ENCODE results near the gene CHAT.

The CHAT gene

DNA sequence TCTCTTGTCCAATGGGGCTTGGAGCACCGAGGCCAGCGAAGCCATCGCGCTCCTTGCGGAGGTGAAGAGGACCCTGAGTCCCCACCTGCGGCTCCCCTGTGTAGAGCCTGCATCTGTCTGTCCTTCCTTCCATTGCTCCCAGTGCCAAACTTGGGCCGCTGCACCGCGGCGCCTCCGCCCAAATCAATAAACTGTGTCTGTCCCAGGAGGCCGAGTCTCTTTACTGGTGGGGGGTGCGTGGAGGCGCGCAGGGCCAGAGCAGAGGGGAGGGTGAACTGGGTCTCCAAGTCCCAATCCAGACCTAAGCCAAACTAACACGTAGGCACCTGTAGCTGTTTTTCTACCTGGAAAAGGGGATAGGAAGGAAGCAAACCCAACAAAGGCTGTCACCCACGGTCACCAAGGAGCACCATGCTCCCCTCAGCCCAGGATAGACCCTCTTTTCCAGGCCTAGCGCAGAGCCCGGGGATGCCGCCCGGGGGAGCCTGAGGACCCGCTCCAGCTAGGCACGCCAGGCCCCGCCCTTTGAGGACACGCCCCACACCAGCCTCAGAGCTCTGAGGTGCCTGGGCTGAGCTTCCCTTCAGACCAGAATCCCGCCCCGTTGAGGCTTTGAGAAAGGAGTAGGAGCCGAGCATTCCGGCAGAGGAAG lies 1.2 kb upstream of the CHAT start:
- DNase-seq: no peak

DNA sequence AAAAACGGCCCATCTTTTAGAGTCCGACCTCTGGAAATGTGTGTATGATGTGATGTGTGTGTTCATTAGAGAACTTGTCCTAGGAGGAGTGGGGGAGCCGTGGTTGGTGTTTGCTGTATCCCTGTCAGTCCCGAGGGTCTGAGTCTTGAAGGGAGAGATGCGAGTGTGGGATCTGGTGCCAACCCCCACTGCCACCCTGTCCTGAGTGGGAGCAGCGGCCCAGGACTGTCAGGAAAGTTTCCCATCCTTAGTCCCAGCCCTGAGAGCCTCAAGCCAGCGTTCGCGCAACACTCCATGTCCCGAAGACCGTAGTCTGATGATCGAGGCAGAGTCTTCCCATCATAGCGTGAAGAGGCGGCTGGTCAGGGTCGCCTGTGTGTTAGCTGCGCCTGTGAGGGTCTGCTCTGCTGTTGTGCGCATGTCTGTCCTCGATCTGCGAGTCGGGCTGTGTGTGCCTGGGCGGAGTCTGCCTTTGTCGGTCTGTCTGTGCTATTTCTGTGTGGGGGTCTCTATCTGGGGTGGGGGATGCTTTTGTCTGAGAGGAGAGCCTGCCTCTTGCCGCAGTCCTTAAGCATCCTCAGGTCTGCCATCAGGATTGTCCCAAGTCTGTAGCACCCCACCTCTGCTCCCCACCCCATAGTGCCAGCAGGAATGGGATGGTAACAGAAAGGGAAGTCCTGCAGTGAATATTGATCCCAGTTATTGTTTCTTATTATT lies 514 bp upstream of the CHAT start:
- no peak for DNase-seq

DNA sequence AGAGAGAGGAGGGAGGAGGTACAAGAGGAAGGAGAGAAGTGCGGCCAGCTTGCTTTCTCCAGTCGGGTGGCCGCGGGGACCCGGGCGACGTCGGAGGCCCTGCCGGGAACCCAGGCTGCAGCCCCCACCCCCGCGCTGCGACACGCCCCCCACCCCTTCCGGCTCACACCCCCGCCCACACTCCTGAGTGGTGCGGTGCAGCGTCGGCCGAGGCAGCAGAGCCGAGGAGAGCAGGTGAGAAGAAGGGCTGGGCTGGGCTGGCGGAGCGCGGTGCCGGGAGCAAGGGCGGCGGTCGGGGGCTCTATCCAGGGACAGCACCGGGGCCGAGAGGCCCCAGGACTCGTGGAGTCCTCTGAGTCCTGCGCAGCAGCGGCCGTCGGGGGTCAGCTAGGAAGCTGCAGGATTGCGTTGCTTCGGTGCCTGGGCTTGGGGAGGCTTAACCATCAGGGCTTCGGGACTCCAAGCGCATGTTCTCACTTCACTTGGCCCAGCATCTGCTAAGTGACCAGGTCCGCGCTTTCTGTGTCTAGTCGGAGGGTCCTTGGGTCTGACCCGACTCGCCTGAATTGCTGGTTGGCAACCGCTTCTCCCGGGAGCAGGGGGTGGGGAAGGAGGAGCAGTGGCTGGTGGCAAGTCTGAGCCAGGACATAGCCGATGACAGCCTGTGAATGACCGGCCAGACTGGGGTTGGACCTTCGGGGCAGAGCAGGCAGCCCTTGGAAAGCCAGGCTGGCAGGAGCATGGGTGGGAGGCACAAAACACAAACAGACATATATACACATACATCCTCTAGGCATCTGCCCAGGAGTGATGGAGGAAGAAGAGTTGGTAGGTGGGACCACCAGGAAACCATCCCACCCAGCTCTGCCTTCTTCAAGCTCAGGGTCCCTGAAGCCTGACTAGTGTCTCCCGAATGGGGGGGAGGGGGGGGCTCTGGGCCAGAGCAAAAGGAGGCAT lies 683 bp downstream of the CHAT start:
- DNase-seq: no peak

DNA sequence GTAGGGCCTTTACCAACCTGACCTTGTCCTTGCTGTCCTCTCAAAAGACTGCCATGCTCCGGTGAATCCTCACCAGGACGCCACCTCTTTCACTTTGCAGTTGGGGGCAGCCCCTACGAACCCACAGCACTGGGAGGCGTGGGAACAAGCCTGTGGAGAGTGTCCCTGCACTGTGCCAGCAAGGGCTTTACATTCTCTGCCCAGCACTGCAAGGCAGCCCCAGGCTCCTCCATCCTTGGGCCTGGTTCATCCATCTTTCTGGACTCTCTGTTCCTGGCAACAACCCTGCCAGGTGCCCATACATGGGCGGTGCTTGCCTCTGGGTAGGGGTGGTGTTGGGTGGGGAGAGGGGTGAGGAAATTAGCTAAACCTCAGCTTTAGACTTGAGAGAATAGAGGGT lies 1.4 kb downstream of the CHAT start:
- no peak for DNase-seq

DNA sequence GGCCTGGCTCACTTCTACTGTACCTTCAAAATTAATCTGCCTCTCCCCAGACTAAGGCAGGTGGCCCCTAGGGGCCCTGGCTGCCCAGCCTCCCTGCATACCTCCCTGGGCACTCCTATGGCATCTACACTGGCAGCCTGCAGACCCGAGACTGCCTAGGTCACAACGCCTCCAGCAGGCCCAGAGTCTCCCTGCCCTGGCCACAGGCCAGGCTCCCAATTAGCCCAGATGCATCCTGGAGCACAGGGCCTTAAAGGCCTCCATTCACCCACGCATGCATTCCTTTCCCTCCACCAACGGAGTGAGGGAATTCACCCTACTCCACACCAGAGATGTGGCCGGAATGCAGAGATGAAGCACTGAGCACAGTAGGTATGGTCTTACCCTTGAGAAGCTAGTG lies 1.9 kb downstream of the CHAT start:
- DNase-seq: no peak

DNA sequence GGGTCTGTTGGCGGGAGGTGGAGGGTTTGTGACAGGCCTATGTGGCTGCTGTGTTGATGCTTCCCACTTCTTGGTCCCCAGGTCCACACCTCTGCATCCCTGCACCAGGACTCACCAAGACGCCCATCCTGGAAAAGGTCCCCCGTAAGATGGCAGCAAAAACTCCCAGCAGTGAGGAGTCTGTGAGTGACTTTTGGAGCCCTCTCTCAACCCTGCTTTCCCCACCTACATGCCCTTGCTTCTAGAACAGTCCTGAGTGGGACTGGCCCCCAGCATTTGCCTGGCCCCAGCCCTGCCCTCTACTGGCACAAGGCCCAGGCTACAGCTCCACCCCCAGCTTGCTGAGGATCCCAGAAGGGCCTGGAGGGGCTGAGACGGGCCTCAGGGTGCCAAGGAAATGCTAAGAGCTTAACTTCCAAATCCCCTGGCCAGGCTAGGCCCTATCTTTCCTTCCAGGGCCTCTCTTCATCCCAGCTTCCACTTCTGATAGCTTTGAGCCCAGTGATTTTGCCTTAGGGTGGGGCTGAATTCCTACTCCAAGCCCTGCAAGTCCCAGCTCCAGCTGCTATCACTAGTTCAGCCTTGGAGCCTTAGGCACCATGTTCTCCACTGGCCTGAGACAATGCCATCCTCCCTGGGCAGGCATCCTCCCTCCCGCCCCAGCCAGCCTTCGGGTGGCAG lies 2.7 kb downstream of the CHAT start:
- no peak for DNase-seq

DNA sequence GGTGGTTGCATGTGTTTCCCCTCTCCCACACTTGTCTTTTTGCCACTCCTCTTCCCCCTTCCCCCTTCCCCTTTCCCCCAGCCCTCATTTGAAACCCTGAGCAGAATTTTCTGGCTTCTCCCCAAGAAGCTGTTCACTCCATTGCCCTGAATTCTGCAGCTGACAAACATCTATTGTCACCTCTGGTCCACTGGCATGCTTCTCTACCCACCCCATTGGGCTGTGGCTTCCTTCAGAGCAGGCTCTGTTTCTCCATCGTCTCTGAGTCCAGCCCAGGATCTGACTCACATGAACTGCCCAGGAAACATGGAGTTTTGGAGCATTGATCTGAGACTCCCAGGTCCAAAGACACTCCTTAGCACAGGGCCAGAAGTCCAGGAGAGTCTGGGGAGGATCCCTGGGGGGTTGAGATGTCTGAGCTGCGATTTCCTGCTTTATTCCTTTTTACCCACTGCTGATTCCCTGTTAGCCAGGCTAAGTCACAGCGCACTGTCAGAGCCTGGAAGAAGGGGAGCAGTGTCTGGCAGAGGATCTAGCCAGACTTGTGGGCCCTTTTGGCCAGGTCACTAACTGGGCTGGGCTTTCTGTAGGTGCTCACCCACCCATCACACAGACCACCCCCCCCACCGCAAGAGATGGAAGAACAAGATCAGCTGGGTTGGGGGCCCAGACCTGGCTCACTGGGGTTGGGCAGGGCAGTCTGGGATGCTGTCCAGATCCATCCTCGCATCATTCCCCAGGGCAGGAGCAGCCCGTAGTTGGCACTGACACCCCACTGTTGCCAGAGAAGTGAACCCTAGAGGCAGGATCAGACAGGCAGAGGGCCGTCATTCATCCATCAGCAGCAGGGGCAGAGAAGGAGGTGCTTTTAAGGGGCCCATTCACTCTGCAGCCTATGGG lies 3.5 kb downstream of the CHAT start:
- DNase-seq: no peak

DNA sequence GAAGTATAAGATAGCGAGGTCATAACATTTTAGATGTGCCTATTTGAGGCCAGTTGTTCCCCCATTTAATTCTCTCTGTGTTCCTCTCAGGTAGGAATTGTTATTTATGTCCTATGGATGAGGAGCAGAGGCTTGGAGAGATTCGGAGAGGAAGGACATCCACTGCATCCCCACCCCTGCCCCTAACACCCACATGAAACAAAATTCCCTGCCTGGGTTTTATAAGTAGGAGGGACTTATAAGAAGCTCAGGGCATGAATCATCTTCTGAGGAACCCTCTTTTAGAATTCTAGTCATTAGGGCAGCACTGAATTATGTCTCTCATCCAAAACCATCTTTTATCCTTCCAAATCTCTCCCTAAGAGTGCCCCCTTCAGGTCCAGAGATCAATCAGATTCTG lies 5.0 kb downstream of the CHAT start:
- DNase-seq: no peak

DNA sequence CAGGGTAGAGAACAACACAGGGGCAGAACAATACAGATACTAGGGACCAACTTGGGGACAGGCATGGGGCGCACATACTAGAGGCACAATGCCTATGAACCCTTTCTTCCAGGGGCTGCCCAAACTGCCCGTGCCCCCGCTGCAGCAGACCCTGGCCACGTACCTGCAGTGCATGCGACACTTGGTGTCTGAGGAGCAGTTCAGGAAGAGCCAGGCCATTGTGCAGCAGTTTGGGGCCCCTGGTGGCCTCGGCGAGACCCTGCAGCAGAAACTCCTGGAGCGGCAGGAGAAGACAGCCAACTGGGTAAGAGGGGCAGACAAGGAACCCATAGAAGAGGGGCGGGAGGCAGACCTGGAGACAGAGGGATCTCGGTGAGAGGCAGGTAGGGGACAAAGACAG lies 5.8 kb downstream of the CHAT start:
- DNase-seq: no peak

DNA sequence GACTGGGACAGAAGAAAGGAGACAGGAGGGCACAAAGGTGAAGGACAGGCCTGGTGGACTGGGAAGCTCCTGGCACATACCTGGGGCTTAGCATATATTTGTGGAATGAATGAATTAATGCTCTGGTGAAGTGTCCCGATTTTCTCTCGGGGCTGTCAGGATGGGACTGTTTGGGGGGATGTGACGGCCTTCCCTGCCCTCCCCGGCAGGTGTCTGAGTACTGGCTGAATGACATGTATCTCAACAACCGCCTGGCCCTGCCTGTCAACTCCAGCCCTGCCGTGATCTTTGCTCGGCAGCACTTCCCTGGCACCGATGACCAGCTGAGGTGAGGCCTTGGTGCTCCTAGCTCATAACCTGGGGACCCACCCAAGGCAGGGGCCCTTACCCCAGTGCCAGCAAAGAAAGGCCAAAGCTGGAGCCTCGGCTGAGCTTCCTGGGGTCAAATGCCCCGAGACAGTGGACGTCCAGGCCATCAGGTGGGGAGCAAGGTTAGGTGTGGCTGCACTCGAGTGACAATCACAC lies 6.5 kb downstream of the CHAT start:
- no peak for DNase-seq

DNA sequence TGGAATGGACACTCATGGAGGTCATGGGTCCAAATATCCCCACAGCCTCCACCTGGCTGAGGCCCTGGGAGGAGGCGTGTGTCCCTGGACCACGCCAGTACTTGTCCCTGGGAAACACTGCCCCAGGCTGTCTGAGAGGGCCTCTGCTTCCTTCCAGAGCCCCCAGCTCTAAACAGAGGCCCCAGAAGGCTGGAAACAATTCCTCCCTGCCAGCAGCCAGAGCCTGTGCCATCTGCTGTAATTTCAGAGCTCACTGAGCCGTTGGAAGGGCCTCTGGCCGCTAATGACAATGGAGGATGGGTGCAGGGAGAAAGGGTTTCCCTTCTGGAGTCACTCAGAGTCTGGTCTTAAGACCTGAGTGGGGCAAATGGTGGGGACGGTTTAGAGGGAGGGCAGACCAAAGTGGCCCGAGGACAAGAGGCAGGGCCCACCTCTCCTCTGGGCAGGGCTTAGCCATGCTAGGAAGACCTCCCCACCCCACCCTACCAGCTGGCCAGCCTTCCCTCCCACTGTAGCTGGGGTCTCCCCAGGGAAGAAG lies 7.1 kb downstream of the CHAT start:
- no peak for DNase-seq

DNA sequence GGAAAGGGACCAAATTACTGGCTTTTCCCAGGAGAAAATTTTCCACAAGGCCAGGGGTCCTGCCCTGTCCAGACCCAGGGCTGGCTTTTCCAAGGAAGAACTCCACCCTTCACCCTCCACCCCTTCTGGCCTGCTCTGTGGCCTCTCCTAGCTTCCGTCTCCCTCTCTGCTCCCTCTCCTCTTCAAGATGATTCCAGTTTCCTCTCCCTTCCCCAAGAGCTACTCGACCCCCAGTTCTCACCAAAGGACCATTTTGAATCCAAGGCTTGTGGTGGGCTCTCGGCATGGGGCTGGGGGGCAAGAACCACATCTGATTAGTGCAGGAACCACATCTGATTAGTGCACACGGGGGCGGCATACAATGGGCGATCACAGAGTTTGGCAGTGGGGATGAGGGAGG lies 7.7 kb downstream of the CHAT start:
- no peak for DNase-seq

DNA sequence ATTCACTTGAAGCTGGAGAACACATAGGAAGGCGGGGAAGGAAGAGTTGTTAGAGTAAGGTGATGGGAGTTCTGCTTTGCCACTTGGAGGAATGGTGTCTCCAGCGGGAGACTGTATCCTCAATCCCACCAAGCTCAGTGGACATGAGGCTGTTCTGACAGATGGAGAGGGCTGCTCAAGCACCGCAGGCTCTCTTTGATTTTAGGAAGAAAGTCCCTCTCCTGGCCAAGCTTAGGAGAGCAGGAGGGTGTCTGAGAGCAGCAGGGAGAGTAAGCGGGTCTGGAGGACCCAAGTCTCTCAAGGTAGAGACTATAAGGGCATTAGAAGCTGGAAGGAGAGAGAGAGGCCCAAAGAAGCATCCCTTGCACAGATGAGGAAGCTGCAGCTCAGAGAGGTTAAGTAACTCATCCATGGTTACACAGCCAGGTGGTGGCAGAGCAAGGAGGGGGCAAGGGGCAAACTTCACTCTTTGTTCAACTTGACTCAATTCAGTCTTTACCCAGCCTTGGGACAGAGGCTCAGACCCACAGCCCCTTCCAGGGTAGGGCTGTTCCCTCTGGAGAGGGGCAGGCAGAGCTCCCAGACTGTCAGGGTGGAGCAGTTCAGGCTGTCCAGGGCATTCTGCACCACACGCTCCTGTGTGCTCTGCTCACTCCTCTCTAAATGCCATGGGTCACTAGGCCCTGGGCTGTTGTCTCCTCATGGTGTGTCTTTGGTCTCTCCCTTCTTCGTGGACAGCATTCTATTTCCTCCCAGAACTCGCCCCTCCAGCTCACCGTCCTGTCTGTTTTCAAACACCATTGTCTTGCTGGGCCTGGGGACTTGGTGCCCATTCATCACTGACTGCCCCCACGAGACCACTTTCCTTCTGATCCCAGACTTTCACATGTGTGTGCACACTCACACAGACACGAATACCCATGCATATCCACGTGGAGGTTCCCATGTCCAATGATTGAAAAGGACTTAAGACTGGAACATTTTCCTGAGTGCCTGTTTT lies 8.9 kb downstream of the CHAT start:
- no peak for DNase-seq

DNA sequence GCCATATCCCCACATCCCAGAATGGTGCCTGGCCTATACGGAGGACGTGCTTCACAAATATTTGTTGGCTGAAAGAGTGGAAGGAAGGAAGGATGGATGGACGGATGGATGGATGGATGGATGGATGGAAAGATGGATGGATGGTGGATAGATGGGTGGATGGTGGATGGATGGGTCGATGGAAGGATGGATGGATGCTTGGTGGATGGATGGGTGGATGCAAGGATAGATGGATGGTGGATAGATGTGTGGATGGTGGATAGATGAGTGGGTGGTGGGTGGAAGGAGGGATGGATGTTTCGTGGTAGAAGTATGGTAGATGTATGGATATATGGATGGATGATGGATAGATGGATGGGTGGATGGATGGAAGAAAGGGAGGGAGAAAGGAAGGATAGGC lies 10.8 kb downstream of the CHAT start:
- DNase-seq: no peak

DNA sequence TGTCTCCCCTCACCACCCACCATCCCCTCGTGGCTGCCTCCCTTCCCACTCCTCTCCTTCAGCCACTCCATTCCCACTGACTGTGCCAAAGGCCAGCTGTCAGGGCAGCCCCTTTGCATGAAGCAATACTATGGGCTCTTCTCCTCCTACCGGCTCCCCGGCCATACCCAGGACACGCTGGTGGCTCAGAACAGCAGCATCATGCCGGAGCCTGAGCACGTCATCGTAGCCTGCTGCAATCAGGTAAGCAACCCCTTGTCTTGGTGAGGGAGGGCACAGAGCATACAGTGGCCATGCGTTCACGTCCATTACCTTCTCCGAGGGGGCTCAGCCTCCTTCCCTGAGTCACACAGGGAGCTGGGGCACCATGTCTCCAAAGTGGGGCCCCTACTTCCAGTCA lies 11.6 kb downstream of the CHAT start:
- no peak for DNase-seq

DNA sequence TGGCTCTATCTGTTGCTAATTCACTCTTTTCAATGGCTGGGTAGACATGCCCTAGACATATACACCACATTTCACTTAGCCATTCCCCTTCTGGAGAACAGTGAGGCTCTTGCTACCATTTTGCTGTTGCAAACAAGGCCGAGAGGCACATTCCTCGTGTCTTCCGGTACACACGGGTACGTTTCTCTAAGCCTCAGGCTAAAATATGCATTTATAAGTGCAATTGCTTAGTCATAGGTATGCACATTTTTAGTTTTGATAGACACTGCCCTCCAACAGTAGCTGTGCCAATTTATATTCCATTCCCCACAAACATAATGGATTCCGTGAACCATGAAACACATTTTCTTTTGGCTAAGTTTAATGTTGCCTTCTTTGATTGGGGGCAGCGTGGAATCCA lies 13.2 kb downstream of the CHAT start:
- no peak for DNase-seq

DNA sequence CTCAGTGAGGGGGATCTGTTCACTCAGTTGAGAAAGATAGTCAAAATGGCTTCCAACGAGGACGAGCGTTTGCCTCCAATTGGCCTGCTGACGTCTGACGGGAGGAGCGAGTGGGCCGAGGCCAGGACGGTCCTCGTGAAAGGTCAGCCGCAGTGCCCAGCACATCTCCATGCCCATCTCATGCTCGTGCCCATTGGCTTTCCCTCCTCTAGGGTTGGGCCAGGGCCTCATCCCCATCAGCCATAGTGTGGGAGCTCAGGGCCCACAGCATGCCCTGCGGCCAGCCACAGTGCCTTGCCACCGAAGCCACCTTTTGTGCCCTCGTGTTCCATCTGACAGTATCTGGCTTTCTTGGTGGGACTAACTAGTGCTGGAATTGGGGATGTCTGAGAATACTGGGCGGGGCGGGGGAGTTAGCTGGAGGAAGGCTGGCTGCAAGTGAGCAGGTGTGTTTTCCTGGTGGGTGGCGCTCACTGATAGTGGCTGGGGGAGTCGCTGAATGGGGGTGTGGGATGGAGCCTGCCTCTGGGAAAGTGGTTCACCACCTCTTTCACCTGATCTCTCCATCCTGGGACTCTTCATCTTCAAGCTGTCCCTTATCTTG lies 13.9 kb downstream of the CHAT start:
- no peak for DNase-seq

DNA sequence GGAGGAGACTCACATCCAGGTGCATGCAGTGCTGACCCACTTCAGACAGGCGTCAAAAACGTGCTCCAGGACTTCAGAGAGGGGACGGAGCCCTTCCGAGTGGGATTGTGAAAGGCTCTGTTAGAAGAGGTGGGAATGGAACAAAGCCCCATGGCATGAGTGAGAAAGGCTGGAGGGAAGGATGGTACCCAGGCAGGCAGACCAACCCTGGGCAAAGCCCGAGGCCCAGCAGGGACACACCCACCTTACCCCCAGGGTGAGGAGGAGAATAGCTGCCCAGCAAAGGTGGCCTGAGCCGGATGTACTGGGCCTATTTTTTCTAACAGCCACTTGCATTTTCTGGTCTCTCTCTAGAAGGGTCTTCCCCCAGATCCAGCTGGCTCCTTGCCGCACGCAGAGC lies 14.8 kb downstream of the CHAT start:
- no peak for DNase-seq

DNA sequence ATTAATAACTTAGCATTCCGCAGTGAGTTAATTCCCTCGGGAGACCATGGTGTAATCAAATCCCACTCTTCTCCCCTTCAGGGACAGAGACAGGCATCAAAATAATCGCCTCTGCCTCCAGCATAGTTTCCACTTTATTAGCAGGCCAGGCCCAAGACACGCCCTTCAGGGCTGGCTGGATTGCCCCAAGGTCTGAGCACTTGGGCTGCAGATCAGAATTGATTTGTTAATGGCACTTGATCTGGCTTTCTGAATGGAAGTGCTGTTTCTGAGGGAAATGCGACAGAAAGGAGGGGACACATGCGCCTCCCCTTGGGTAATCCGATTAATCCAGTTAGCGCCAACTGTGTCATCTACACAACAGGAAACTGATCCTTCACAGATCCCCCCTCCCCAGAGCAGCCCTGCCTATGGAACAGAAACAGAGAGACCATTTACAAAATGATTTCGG lies 15.6 kb downstream of the CHAT start:
- no peak for DNase-seq

DNA sequence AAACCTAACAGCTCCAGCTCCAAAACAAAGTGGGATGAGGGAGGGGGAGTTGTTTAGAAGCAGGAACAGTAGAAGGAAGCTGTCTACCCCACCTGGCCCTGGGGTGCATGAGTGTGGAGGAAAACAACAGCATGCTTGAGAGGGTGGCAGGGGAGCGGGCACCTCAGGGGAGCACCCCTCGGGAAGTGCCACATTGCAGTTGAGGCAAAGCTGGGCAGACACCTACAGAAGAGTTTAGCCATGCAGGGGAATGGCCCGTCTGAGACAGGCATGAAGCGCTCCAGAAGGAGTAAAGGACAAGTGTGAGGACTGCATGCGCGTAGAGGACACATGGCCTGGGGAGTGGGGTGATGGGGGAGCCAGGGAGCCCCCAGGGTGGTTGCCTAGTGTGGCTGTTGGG lies 18.1 kb downstream of the CHAT start:
- no peak for DNase-seq
